ENCODE data around the gene ARMC8. TPM values are rescaled to one million over a fixed set of nuclear protein-coding genes. Genes with fewer than 3 reads are reported as not detected.

ARMC8 gene
- total RNA-seq, 4 donors from 2014 or later: 79.3 to 93.0 (median 84.9) TPM

GRCh38 chr3:138173769-138174420 is 13.2 kb upstream of the ARMC8 start:
- Histone ChIP-seq H3K36me3 (peaks cover 15 to 39% (median 23%) of the 10 kb centered on the region in 4 donors), H3K4me1 (peaks cover 13 to 30% (median 28%) of the 10 kb centered on the region in 4 donors), H3K27ac (replicated peaks in 1 of 4) (peak overlapping the region; percentile 79 to 83 (median 80)), H3K4me3 (peak overlapping the region; percentile 70 to 91 (median 78)), H3K9me3 (no peaks in the 10 kb centered on the region), H3K27me3 (no peaks in the 10 kb centered on the region)
- intact Hi-C loops (cut with DNase I): no loop called here
- TF ChIP-seq EP300 (IDR thresholded peaks at IDR 0.05) (no peak), POLR2A (IDR thresholded peaks at IDR 0.05; ENCODE audit: low read depth) (no peak), CTCF (IDR thresholded peaks at IDR 0.05) (no peak), POLR2AphosphoS5 (IDR thresholded peaks at IDR 0.05) (no peak)
- DNase-seq (ENCODE audit: extremely low spot score): no peak
- 73% methylated on average over 13 of the region's 13 CpGs for WGBS

GRCh38 chr3:138174421-138175131 is 12.5 kb upstream of the ARMC8 start, which contains the start of gene DBR1:
Gene DBR1, minus strand, starts transcription at chr3:138174921. Its CDS starts 126 bp downstream, at chr3:138174795.
- peak; percentile 76 to 80 for TF ChIP-seq POLR2AphosphoS5 (IDR thresholded peaks at IDR 0.05)
- no peak for TF ChIP-seq CTCF (IDR thresholded peaks at IDR 0.05)
- H3K9me3 ChIP-seq: no peaks in the 10 kb centered on the region
- peak within 1 kb of the TSS; percentile 79 to 83 (median 80) for H3K27ac ChIP-seq (replicated peaks in 1 of 4)
- 0% methylated on average over 12 of the region's 38 CpGs for WGBS
- H3K36me3 ChIP-seq: peaks cover 8 to 33% (median 17%) of the 10 kb centered on the region in 4 donors
- no peaks in the 10 kb centered on the region for H3K27me3 ChIP-seq
- H3K4me3 ChIP-seq: peak within 1 kb of the TSS; percentile 70 to 91 (median 78)
- intact Hi-C loops (cut with DNase I): no loop called here
- peak; percentile 92 for DNase-seq (ENCODE audit: extremely low spot score)
- H3K4me1 ChIP-seq: peaks cover 13 to 30% (median 28%) of the 10 kb centered on the region in 4 donors

- Histone ChIP-seq H3K4me1 (no peaks in the 10 kb centered on the region), H3K9me3 (no peaks in the 10 kb centered on the region), H3K27ac (replicated peaks in 1 of 4) (no peak overlapping the region), H3K4me3 (no peak overlapping the region), H3K27me3 (peaks cover 0 to 4% (median 0%) of the 10 kb centered on the region in 4 donors), H3K36me3 (no peaks in the 10 kb centered on the region)
- intact Hi-C loops (cut with DNase I): no loop called here
- no peak for DNase-seq (ENCODE audit: extremely low spot score)
- WGBS: 17% methylated on average over 2 of the region's 2 CpGs
- TF ChIP-seq CTCF (IDR thresholded peaks at IDR 0.05) (peak in 2 of 3 experiments; percentile 25 to 42), POLR2AphosphoS5 (IDR thresholded peaks at IDR 0.05) (no peak)
Observed at GRCh38 chr3:138180375-138181029, 6.6 kb upstream of the ARMC8 start.

- TF ChIP-seq POLR2A (IDR thresholded peaks at IDR 0.05; ENCODE audit: low read depth): no peak
- no peak for TF ChIP-seq EP300 (IDR thresholded peaks at IDR 0.05)
- TF ChIP-seq POLR2AphosphoS5 (IDR thresholded peaks at IDR 0.05): no peak
- no peak for TF ChIP-seq CTCF (IDR thresholded peaks at IDR 0.05)
- no peak for DNase-seq (ENCODE audit: extremely low spot score)
- Histone ChIP-seq H3K27ac (replicated peaks in 1 of 4) (no peak overlapping the region), H3K9me3 (no peaks in the 10 kb centered on the region), H3K4me1 (peaks cover 17 to 24% (median 23%) of the 10 kb centered on the region in 4 donors), H3K4me3 (no peak overlapping the region), H3K36me3 (no peaks in the 10 kb centered on the region), H3K27me3 (peaks cover 0 to 4% (median 0%) of the 10 kb centered on the region in 4 donors)
- WGBS: 60% methylated on average over 3 of the region's 3 CpGs
- intact Hi-C loops (cut with DNase I): no loop called here
Observed at GRCh38 chr3:138184994-138185393, 2.1 kb upstream of the ARMC8 start.
